ENCODE measurements around the gene CD247. TPM values are rescaled to one million over a fixed set of nuclear protein-coding genes. Genes with fewer than 3 reads are reported as not detected.
A peak's percentile ranks its signal among the peaks of the same experiment; 100 is the strongest.

The CD247 gene
- total RNA-seq, 1 donor: not detected

- peak overlapping the region; percentile 70 for H2AFZ ChIP-seq (ENCODE audit: low read length)
- no peak overlapping the region for H3K27ac ChIP-seq (ENCODE audit: low read depth, low read length)
- no peaks in the 10 kb centered on the region for H3K27me3 ChIP-seq (ENCODE audit: insufficient read depth, low read length)
- no peaks in the 10 kb centered on the region for H3K4me1 ChIP-seq (ENCODE audit: insufficient read depth, low read length)
- no peaks in the 10 kb centered on the region for H3K36me3 ChIP-seq (ENCODE audit: insufficient read depth, low read length)
- H3K79me2 ChIP-seq (ENCODE audit: insufficient read depth, low read length): no peaks in the 10 kb centered on the region
- no peaks in the 10 kb centered on the region for H4K20me1 ChIP-seq (ENCODE audit: insufficient read depth, low read length)
- no peaks in the 10 kb centered on the region for H3K9me3 ChIP-seq (ENCODE audit: low read depth, low read length)
- H3K4me3 ChIP-seq (ENCODE audit: insufficient read depth, low read length): peak overlapping the region; percentile 79
- TF ChIP-seq CTCF (IDR thresholded peaks at IDR 0.05; ENCODE audit: extremely low read depth, low read depth, low read length): no peak
- DNase-seq (ENCODE audit: insufficient read length, low spot score, missing footprints): no peak
- H3K4me2 ChIP-seq (ENCODE audit: insufficient read depth, low read length): peak overlapping the region; percentile 91
Observed at GRCh38 chr1:167455786-167456446, 62.4 kb downstream of the CD247 start.

GRCh38 chr1:167454894-167455785, 63.2 kb downstream of the CD247 start:
- no peak for TF ChIP-seq CTCF (IDR thresholded peaks at IDR 0.05; ENCODE audit: extremely low read depth, low read depth, low read length)
- Histone ChIP-seq H3K9me3 (ENCODE audit: low read depth, low read length) (no peaks in the 10 kb centered on the region), H2AFZ (ENCODE audit: low read length) (peak overlapping the region; percentile 85), H3K4me3 (ENCODE audit: insufficient read depth, low read length) (peak overlapping the region; percentile 79), H3K27ac (ENCODE audit: low read depth, low read length) (no peak overlapping the region), H3K4me2 (ENCODE audit: insufficient read depth, low read length) (peak overlapping the region; percentile 91), H3K27me3 (ENCODE audit: insufficient read depth, low read length) (no peaks in the 10 kb centered on the region), H3K36me3 (ENCODE audit: insufficient read depth, low read length) (no peaks in the 10 kb centered on the region), H3K4me1 (ENCODE audit: insufficient read depth, low read length) (no peaks in the 10 kb centered on the region), H4K20me1 (ENCODE audit: insufficient read depth, low read length) (no peaks in the 10 kb centered on the region), H3K79me2 (ENCODE audit: insufficient read depth, low read length) (no peaks in the 10 kb centered on the region)
- peak; percentile 93 for DNase-seq (ENCODE audit: insufficient read length, low spot score, missing footprints)

GRCh38 chr1:167454304-167454893, 63.9 kb downstream of the CD247 start:
- Histone ChIP-seq H2AFZ (ENCODE audit: low read length) (peak overlapping the region; percentile 85), H3K9me3 (ENCODE audit: low read depth, low read length) (no peaks in the 10 kb centered on the region), H4K20me1 (ENCODE audit: insufficient read depth, low read length) (no peaks in the 10 kb centered on the region), H3K27me3 (ENCODE audit: insufficient read depth, low read length) (no peaks in the 10 kb centered on the region), H3K27ac (ENCODE audit: low read depth, low read length) (no peak overlapping the region), H3K4me2 (ENCODE audit: insufficient read depth, low read length) (peak overlapping the region; percentile 91), H3K4me3 (ENCODE audit: insufficient read depth, low read length) (peak overlapping the region; percentile 79), H3K36me3 (ENCODE audit: insufficient read depth, low read length) (no peaks in the 10 kb centered on the region), H3K79me2 (ENCODE audit: insufficient read depth, low read length) (no peaks in the 10 kb centered on the region), H3K4me1 (ENCODE audit: insufficient read depth, low read length) (no peaks in the 10 kb centered on the region)
- no peak for TF ChIP-seq CTCF (IDR thresholded peaks at IDR 0.05; ENCODE audit: extremely low read depth, low read depth, low read length)
- DNase-seq (ENCODE audit: insufficient read length, low spot score, missing footprints): no peak

- H3K4me2 ChIP-seq (ENCODE audit: insufficient read depth, low read length): no peak overlapping the region
- TF ChIP-seq CTCF (IDR thresholded peaks at IDR 0.05; ENCODE audit: extremely low read depth, low read depth, low read length): no peak
- H3K27ac ChIP-seq (ENCODE audit: low read depth, low read length): no peak overlapping the region
- H3K36me3 ChIP-seq (ENCODE audit: insufficient read depth, low read length): no peaks in the 10 kb centered on the region
- H3K27me3 ChIP-seq (ENCODE audit: insufficient read depth, low read length): no peaks in the 10 kb centered on the region
- no peak overlapping the region for H2AFZ ChIP-seq (ENCODE audit: low read length)
- H3K79me2 ChIP-seq (ENCODE audit: insufficient read depth, low read length): no peaks in the 10 kb centered on the region
- H3K4me3 ChIP-seq (ENCODE audit: insufficient read depth, low read length): no peak overlapping the region
- no peaks in the 10 kb centered on the region for H3K4me1 ChIP-seq (ENCODE audit: insufficient read depth, low read length)
- H4K20me1 ChIP-seq (ENCODE audit: insufficient read depth, low read length): no peaks in the 10 kb centered on the region
- no peaks in the 10 kb centered on the region for H3K9me3 ChIP-seq (ENCODE audit: low read depth, low read length)
- DNase-seq (ENCODE audit: insufficient read length, low spot score, missing footprints): no peak
Observed at GRCh38 chr1:167453123-167453522, 65.2 kb downstream of the CD247 start.

All from osteoblast (primary cell).